Naive thymus-derived CD8-positive, alpha-beta T cell (primary cell): ENCODE measurements around the gene MAP7D3. TPM values are rescaled to one million over a fixed set of nuclear protein-coding genes. Genes with fewer than 3 reads are reported as not detected.

Source experiments
- polyA plus RNA-seq, 3 donors: library from polyadenylated mRNA; unstranded; fragments of 300-500 nt; fragmentation: Illumina TruSeq; gene quantifications; one replicate each; pipeline ENCODE4 v1.2.3, GENCODE V29; 2021
- total RNA-seq, 8 experiments: library from RNA in 2 of 8; stranded (reverse) in 2 of 8; gene quantifications; one replicate each; pipeline ENCODE4 v1.2.3 and lab custom pipeline; 2021 to 2026

Gene MAP7D3
- total and polyA plus RNA-seq, 5 experiments from 2014 or later, result 3.5 to 8.3 (median 5.6) TPM

Other genes starting within 250 kb of the MAP7D3 start
- gene FHL1, start 103.9 kb downstream of the MAP7D3 start, total RNA-seq, result 10 to 100 TPM; 10.8 to 12.8 TPM
- 10 to 100 TPM; 14.9 to 16.6 (median 16.5) TPM for gene FHL1, start 103.9 kb downstream of the MAP7D3 start, polyA plus RNA-seq
- gene ADGRG4, start 49.6 kb upstream of the MAP7D3 start, total RNA-seq, result not detected
- gene ADGRG4, start 49.6 kb upstream of the MAP7D3 start, polyA plus RNA-seq, result not detected
- gene BRS3, start 236.5 kb upstream of the MAP7D3 start, total RNA-seq, result not detected
- not detected for gene BRS3, start 236.5 kb upstream of the MAP7D3 start, polyA plus RNA-seq
- gene HTATSF1, start 246.2 kb upstream of the MAP7D3 start, total RNA-seq, result 10 to 100 TPM; 29.8 to 30.1 TPM
- gene HTATSF1, start 246.2 kb upstream of the MAP7D3 start, polyA plus RNA-seq, result 10 to 100 TPM; 40.0 to 67.9 (median 63.8) TPM